Ramos (cell line): ENCODE results near the gene CSMD2.

ENCODE experiments used
- in situ Hi-C: fragments of 300-500 bp; cut with MboI; formaldehyde crosslinking; loops from one replicate; pipeline ENCODE4 v1.14.3; 2022; ENCODE audit warnings: low sequenced_read_pairs; ENCODE audit not compliant: unreplicated experiment

The CSMD2 gene

DNA sequence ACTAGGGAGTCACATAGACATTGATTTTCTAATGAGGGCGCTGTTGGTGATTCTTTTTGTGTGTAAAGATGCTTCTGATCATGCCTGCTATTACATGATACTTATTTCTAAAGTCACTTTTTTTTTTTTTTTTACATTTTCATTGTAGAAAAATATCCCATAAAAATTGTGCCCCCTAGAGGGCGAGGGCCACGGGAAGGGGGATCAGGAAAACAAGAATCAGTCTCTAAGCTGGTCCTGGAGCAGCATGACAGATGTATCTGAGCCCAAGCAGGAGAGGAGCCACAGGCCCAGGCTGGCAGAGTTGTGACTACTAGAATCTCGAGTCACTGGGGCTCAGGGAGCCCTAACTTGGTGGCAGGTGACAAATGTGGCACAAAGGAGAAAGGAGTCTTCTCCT lies 664.5 kb downstream of the CSMD2 start:
- in situ Hi-C loops = no loop called here

DNA sequence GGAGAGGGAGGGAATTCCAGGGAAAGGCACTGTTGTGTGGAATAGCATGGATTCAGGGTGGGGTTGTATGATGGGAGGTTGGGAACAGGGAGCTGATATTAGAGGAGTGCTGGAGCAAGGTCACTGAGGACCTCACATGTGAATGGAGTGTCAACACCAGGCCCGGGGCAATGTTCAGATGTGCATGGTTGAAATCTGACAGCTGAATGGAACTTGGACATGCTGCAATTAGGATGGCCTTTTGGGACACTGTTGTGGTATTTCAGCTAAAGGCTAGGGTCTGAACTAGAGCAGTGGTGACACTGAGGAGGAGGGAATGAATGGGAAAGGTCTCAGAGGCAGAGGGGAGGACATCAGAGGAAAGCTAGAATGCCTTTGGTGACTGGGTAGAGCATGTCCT lies 667.6 kb downstream of the CSMD2 start:
- in situ Hi-C loops = no loop called here

DNA sequence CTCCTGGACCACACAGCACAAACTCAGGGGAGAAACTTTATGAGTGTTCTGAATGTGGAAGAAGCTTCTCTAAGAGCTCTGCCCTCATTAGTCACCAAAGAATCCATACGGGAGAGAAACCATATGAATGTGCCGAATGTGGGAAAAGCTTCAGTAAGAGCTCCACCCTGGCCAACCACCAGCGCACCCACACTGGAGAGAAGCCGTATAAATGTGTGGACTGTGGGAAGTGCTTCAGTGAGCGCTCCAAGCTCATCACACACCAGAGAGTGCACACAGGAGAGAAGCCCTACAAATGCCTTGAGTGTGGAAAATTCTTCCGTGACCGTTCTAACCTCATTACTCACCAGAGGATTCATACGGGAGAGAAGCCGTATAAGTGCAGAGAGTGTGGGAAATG lies 670.1 kb downstream of the CSMD2 start:
- in situ Hi-C loops = no loop called here

DNA sequence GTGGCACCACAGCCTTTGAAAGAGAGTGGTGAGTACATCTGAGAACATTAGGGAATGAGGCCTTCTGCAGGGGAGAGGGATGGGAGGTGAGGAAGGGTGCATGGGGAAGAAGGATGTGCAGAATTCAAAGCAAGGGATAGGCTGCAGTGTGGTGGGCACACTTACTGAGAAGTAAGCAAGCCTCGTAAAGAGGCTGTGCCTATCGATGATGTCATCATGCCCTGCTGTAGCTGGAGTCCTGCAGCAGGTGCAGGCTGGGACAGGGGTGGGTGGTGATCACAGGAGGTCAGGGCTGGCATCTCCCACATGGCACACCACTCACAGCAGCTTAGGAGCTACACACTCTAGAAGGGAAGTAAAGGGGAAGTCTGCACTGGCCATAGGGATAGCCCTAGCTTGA lies 676.4 kb downstream of the CSMD2 start:
- in situ Hi-C loops = no loop called here

DNA sequence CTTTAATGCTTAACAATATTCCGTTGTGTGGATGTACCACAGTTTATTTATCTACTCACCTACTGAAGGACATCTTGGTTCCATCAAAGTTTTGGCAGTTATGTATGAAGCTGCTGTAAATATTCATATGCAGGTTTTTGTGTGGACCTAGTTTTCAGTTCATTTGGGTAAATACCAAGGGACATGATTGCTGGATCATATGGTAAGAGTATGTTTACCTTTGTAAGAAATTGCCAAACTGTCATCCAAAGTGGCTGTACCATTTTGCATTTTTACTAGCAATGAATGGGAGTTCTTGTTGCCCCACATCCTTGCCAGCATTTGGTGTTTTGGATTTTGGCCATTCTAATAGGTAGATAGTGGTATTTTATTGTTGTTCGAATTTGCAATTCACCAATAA lies 682.6 kb downstream of the CSMD2 start:
- in situ Hi-C loops = no loop called here

DNA sequence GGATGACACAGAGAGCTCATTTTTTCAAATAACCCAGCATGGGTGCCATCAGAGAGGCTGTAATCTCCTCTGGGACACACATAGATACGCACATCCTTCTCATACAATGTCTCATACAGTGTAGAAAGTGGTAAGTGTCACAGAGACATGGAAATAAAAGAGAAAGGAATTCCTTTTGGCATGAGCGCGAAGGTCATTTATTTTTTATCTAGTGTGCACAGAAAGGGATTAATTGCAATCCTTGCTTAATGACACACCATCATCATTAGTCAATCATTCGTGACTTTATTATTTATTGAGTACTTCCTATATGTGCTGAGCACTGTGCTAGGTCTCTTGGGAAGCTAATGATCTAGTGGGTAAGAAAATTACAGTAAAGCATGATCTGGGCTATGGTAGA lies 687.6 kb downstream of the CSMD2 start:
- in situ Hi-C loops = no loop called here

DNA sequence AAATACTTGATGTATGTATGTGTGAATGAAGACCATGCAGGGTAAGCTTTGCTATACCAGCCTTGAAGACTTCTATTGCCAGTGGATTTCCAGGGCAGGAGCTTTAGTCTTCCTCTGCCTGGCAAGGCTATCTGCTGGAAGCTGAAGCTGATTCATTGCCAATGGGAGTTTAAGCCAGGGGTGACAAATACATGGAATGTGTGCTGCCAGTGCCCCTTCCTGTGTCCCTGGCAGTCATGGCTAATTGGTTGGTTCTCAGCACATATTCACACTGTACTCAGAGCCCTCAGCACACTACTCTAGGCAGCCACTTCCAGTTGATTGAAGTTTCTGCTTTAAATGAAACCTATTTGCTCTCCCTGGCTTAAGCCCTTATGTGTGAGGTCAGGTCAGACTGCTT lies 691.1 kb downstream of the CSMD2 start:
- in situ Hi-C loops = no loop called here

DNA sequence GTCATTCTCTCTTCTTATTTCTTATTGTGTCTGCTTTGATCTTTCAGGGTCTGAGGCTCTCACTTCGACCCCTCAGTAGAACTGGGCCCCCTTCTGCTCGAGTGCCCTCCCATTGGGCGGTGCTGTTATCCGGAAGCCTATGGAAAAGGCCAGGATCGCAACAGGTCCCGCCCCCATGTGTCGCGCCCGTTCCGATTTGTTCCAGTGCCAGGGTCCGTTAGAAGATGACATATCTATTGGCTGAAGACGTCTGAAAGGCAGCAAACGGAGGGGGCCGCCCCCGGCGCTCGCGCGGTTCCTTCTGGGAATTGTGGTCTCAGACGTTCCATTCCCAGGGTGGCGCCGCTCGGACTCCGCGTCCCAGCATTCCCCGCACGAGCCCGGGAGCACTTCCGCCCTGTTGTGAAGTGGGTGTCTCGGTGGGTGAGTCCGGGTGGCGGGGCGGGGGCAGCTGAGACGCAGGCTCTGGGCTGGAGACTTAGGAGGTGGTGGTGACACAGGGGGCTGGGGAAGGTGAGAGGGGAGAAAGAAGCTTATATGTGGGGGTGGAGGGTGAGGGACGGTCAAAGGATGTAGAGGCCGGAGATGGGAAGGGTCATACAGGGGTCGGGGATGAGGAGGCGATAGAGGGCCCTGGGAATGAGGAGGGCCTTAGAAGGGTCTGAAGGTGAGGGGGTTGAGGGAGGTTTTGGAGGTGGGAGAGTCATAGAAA lies 692.6 kb downstream of the CSMD2 start, which contains the start of gene ZSCAN20:
TSS of gene ZSCAN20 (plus strand) at position 377 of the 712 bp plus-strand sequence. CDS start 6,644 bp downstream, outside the sequence.
- in situ Hi-C loops = no loop called here

DNA sequence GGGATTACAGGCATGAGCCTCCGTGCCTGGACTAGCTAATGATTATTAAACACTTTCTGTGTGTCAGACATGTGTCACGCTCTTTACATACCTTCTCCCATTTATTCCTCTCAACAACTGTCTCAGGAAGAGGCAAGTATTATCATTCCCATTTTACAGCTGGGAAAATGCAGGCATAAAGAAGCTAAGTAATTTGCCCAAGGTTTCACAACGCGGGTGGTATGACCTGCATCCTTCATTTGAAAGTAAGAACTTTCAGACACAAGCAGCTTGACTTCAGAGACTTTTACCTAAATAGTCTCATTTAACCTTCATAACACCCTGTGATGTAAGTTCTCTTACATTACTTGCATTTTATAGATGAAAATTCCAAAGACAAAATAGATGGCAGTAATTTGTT lies 693.6 kb downstream of the CSMD2 start:
- in situ Hi-C loops = no loop called here

DNA sequence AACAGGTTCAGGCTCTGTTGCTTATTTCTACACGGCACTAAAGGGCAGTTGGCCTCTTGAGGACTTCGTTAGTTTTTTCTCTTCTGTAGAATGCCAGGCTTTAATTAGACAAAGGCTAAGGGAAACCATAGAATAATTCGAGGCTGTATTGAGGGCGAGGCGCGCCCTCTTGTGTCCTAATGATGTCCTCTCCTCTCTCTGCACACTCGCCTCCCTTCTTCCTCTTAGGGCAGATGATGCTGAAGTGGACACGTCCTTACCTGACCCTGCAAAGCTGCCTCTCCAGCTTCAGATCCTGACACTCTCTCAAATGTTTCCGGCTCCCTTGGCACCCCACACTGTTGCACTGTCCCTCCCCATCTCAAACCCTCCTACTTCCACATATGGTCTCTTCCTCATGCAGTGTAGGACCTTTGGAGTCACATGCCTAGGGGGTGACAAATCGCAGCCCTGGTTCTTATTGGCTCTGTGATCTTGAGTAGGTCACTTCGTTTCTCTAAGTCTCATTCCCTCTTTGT lies 694.5 kb downstream of the CSMD2 start:
- in situ Hi-C loops = no loop called here

DNA sequence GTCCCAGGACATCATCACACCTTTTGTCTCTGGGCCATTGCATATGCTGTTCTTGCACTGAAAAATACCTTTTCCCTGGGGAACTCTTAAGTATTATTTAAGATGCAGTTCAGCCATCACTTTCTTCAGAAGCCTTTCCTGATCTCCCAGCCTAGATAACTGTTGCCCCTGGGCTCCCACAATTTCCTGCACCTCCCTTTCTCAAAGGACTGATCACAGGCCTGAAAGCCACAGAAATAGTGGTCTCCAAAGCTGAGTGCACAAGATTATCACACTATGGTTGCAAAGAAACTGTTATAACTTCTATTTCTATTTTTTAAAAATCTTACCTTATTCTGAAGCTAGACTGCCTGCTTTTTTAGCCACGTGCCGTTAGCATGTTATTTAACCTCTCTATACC lies 695.3 kb downstream of the CSMD2 start:
- in situ Hi-C loops = loop anchor here (5.0 kb wide), 1 partner anchor 172 kb away; no protein-coding TSS in a partner anchor

DNA sequence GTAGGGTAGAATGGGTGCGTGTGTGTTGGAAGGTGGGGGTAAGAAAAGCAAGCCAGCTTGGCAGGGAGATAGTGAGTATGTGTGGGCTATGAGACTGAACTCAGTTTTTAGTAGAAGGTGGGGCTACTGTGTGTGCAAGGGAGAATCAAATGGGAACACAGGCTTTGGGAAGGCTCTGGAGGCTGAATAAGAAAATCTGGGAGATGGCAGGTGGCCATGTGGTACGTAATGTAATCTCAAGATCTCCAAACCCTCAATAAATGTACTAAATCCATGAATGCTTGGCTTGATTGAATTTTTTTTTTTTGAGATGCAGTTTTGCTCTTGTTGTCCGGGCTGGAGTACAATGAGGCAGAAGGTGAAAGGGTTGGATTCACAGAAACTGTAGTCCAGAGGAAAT lies 696.1 kb downstream of the CSMD2 start:
- in situ Hi-C loops = loop anchor here (5.0 kb wide), 1 partner anchor 172 kb away; no protein-coding TSS in a partner anchor

DNA sequence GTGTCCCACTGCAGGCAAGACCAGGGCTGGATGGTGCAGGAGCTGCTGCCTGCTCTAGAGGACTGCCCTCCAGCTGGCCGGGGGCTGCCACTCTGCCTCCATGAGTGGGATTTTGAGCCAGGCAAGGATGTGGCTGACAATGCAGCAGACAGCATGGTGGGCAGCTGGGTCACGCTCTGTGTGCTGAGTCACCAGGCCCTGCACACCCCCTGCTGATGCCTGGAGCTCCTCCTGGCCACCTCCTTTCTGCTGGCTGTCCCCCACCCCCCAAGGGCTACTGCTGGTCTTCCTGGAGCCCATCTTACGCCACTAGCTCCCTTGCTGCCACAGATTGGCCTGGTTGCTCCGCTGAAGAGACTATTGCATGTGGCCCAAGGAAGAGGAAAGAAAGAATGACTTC lies 696.5 kb downstream of the CSMD2 start:
- in situ Hi-C loops = loop anchor here (5.0 kb wide), 1 partner anchor 171 kb away; no protein-coding TSS in a partner anchor

DNA sequence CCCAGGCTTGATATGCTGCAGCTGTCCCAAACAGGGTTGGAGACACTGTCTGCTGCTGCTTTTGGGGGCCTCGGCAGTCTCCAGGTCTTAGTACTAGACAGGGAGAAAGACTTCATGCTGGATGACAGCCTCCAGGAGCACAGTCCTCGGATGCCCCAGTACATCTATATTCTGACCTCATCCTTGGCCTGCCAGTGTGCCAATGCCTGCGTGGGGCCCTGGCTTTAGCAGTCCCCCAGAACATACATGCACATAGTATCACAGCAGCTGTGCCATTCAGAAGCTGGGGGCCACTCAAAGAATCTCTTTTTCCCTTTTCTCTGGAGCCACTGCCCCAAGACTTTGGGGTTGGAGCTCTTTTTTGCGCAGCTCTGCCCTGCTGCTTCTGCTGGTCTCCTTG lies 697.0 kb downstream of the CSMD2 start:
- in situ Hi-C loops = loop anchor here (5.0 kb wide), 1 partner anchor 171 kb away; no protein-coding TSS in a partner anchor

DNA sequence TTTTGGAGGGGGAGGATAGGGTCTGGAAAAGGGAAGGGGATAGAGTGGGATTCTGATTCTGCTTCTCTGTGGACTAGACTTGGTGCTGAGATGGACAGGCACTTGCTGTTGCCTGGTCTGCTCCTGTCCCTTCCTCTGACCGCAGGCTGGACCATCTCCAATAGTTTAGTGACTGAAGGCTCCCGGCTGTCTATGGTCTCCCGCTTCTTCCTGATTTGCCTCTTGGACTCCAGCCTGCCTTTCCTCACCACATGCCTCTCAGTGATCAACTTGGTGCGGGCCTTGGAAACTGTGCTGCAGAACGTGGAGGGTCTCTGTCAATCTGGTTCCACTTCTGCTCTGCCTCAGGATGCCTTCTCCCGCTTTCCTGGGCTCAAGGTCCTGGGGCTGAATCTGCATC lies 698.9 kb downstream of the CSMD2 start:
- in situ Hi-C loops = loop anchor here (5.0 kb wide), 1 partner anchor 169 kb away; no protein-coding TSS in a partner anchor

DNA sequence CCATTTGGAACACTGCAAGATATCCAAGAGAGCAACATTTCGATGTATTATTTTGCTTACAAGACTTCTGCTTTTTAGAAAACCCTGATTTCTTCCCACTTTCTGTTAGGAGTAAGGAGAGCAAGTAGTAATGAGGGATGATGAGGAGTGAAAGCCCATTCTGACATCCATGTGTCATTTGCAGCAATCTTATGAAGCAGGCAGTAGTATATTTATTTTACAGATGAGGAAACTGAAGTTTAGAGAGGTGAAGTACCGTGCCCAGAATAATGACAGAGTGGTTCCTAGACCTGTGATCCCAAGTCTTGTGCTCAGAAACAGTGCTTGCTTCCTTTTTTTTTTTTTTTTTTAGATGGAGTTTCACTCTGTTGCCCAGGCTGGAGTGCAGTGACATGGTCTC lies 699.7 kb downstream of the CSMD2 start:
- in situ Hi-C loops = loop anchor here (5.0 kb wide), 1 partner anchor 168 kb away; no protein-coding TSS in a partner anchor

DNA sequence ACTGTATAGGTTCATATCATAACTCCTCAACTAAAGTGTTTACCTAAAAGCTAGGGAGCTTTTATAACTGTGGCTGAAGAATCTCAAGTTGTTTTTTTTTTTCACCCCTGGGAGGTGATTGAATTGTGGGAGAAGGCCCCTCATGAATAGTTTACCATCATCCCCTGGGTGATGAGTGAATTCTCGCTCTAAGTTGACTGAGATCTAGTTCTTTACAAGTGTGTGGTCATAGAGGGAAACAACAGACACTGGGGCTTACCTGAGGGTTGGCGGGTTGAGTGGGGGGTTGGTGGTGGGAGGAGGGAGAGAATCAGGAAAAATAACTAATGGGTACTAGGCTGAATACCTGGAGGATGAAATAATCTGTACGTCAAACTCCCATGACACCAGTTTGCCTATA lies 700.5 kb downstream of the CSMD2 start:
- in situ Hi-C loops = no loop called here
